Activated naive CD8-positive, alpha-beta T cell treated with anti-CD3 and anti-CD28 coated beads, Interleukin-2, amount 50 U/mL, for 24 hours (primary cell): ENCODE results near the gene GNAI3.
A peak's percentile ranks its signal among the peaks of the same experiment; 100 is the strongest.

Experiments used
- ATAC-seq: fragments of 150-1000 bp; cut with Tn5 transposase; one replicate; pipeline ENCODE4 v1.10.0; 2021
- DNase-seq: peaks from one replicate; pipeline ENCODE4 v3.0.0; 2021
- H3K27ac Mint-ChIP-seq: one replicate; pipeline ENCODE4 v1.8.0; 2021; ENCODE audit warnings: mild to moderate bottlenecking, mixed read lengths
- H3K27me3 Mint-ChIP-seq: one replicate; pipeline ENCODE4 v1.8.0; 2021; ENCODE audit warnings: mixed read lengths
- H3K36me3 Mint-ChIP-seq: one replicate; pipeline ENCODE4 v1.8.0; 2021; ENCODE audit warnings: low read depth, mixed read lengths
- H3K4me1 Mint-ChIP-seq: one replicate; pipeline ENCODE4 v1.8.0; 2021; ENCODE audit warnings: mixed read lengths
- H3K4me3 Mint-ChIP-seq: one replicate; pipeline ENCODE4 v1.8.0; 2021; ENCODE audit warnings: mild to moderate bottlenecking, moderate library complexity, mixed read lengths
- H3K9me3 Mint-ChIP-seq: one replicate; pipeline ENCODE4 v1.8.0; 2021; ENCODE audit warnings: mixed read lengths

Gene GNAI3

GRCh38 chr1:109616391-109616790 lies 68.0 kb downstream of the GNAI3 start:
- H3K27ac Mint-ChIP-seq = no peak overlapping the region
- no peaks in the 10 kb centered on the region for H3K9me3 Mint-ChIP-seq
- H3K4me3 Mint-ChIP-seq = no peak overlapping the region
- DNase-seq = no peak
- peaks cover 39% of the 10 kb centered on the region for H3K4me1 Mint-ChIP-seq
- peaks cover 2% of the 10 kb centered on the region for H3K36me3 Mint-ChIP-seq
- H3K27me3 Mint-ChIP-seq = no peaks in the 10 kb centered on the region
- no peak for ATAC-seq

- DNase-seq (no peak), ATAC-seq (peak; percentile 33)
- Mint-ChIP-seq H3K36me3 (peaks cover 6% of the 10 kb centered on the region), H3K4me3 (no peak overlapping the region), H3K27me3 (no peaks in the 10 kb centered on the region), H3K27ac (peak overlapping the region; percentile 20), H3K4me1 (peaks cover 48% of the 10 kb centered on the region), H3K9me3 (no peaks in the 10 kb centered on the region)
Observed at GRCh38 chr1:109617291-109617801, 68.9 kb downstream of the GNAI3 start.

GRCh38 chr1:109618661-109619575 lies 70.5 kb downstream of the GNAI3 start:
- DNase-seq (no peak), ATAC-seq (no peak)
- no peaks in the 10 kb centered on the region for H3K9me3 Mint-ChIP-seq

GRCh38 chr1:109619576-109620400 lies 71.4 kb downstream of the GNAI3 start, which contains the start of the genes AMPD2 and GNAT2:
Gene AMPD2, plus strand, starts transcription at chr1:109619837. Its CDS starts 1,339 bp downstream, at chr1:109621176.
Gene GNAT2, minus strand, starts transcription at chr1:109619616. Its CDS starts 6,746 bp downstream, at chr1:109612870.
- peak; percentile 33 for ATAC-seq
- Mint-ChIP-seq H3K4me3 (peak within 1 kb of the TSS; percentile 94), H3K27ac (peak within 1 kb of the TSS; percentile 98), H3K4me1 (peaks cover 70% of the 10 kb centered on the region), H3K27me3 (no peaks in the 10 kb centered on the region), H3K9me3 (no peaks in the 10 kb centered on the region), H3K36me3 (peaks cover 6% of the 10 kb centered on the region)
- peak; percentile 82 for DNase-seq

More at GRCh38 chr1:109618661-109619575, 70.5 kb downstream of the GNAI3 start:
- Mint-ChIP-seq H3K27ac (peak overlapping the region; percentile 98), H3K4me1 (peaks cover 64% of the 10 kb centered on the region), H3K27me3 (no peaks in the 10 kb centered on the region), H3K4me3 (peak overlapping the region; percentile 94), H3K36me3 (peaks cover 6% of the 10 kb centered on the region)

- Mint-ChIP-seq H3K4me3 (peak overlapping the region; percentile 94), H3K9me3 (no peaks in the 10 kb centered on the region), H3K27me3 (no peaks in the 10 kb centered on the region), H3K4me1 (peaks cover 71% of the 10 kb centered on the region), H3K36me3 (peaks cover 6% of the 10 kb centered on the region), H3K27ac (peak overlapping the region; percentile 98)
- no peak for DNase-seq
- ATAC-seq = peak; percentile 1
Observed at GRCh38 chr1:109620401-109620791, 72.0 kb downstream of the GNAI3 start.

GRCh38 chr1:109620841-109621286 lies 72.4 kb downstream of the GNAI3 start:
- DNase-seq (peak; percentile 98), ATAC-seq (peak; percentile 88)
- Mint-ChIP-seq H3K4me1 (peaks cover 69% of the 10 kb centered on the region), H3K36me3 (peaks cover 6% of the 10 kb centered on the region), H3K9me3 (no peaks in the 10 kb centered on the region), H3K27ac (peak overlapping the region; percentile 98), H3K4me3 (peak overlapping the region; percentile 94), H3K27me3 (no peaks in the 10 kb centered on the region)

- DNase-seq (no peak), ATAC-seq (no peak)
- peaks cover 6% of the 10 kb centered on the region for H3K36me3 Mint-ChIP-seq
- no peaks in the 10 kb centered on the region for H3K27me3 Mint-ChIP-seq
- peaks cover 62% of the 10 kb centered on the region for H3K4me1 Mint-ChIP-seq
- peak overlapping the region; percentile 94 for H3K4me3 Mint-ChIP-seq
- H3K9me3 Mint-ChIP-seq = no peaks in the 10 kb centered on the region
- H3K27ac Mint-ChIP-seq = peak overlapping the region; percentile 58
Observed at GRCh38 chr1:109621379-109622136, 73.1 kb downstream of the GNAI3 start.

GRCh38 chr1:109622137-109622892 lies 73.9 kb downstream of the GNAI3 start:
- H3K4me1 Mint-ChIP-seq = peaks cover 54% of the 10 kb centered on the region
- DNase-seq = no peak
- no peaks in the 10 kb centered on the region for H3K9me3 Mint-ChIP-seq
- peaks cover 6% of the 10 kb centered on the region for H3K36me3 Mint-ChIP-seq
- H3K27ac Mint-ChIP-seq = peak overlapping the region; percentile 58
- H3K27me3 Mint-ChIP-seq = no peaks in the 10 kb centered on the region
- H3K4me3 Mint-ChIP-seq = peak overlapping the region; percentile 94
- no peak for ATAC-seq

- ATAC-seq (no peak), DNase-seq (no peak)
- Mint-ChIP-seq H3K4me1 (peaks cover 49% of the 10 kb centered on the region), H3K27me3 (no peaks in the 10 kb centered on the region), H3K27ac (peak overlapping the region; percentile 58), H3K36me3 (peaks cover 12% of the 10 kb centered on the region), H3K4me3 (peak overlapping the region; percentile 94), H3K9me3 (no peaks in the 10 kb centered on the region)
Observed at GRCh38 chr1:109622895-109623294, 74.5 kb downstream of the GNAI3 start.

GRCh38 chr1:109623601-109624161 lies 75.3 kb downstream of the GNAI3 start:
- DNase-seq (no peak), ATAC-seq (no peak)
- Mint-ChIP-seq H3K4me1 (peaks cover 43% of the 10 kb centered on the region), H3K27ac (peak overlapping the region; percentile 61), H3K9me3 (no peaks in the 10 kb centered on the region), H3K36me3 (peaks cover 13% of the 10 kb centered on the region), H3K4me3 (peak overlapping the region; percentile 53), H3K27me3 (no peaks in the 10 kb centered on the region)

GRCh38 chr1:109624201-109625010 lies 76.0 kb downstream of the GNAI3 start:
- peak overlapping the region; percentile 52 for H3K27ac Mint-ChIP-seq
- H3K4me1 Mint-ChIP-seq = peaks cover 36% of the 10 kb centered on the region
- peaks cover 15% of the 10 kb centered on the region for H3K36me3 Mint-ChIP-seq
- no peak for ATAC-seq
- no peak for DNase-seq
- H3K27me3 Mint-ChIP-seq = no peaks in the 10 kb centered on the region
- H3K4me3 Mint-ChIP-seq = no peak overlapping the region
- H3K9me3 Mint-ChIP-seq = no peaks in the 10 kb centered on the region

- Mint-ChIP-seq H3K36me3 (peaks cover 20% of the 10 kb centered on the region), H3K9me3 (no peaks in the 10 kb centered on the region), H3K4me1 (peaks cover 33% of the 10 kb centered on the region), H3K4me3 (no peak overlapping the region), H3K27ac (no peak overlapping the region), H3K27me3 (no peaks in the 10 kb centered on the region)
- DNase-seq (no peak), ATAC-seq (no peak)
Observed at GRCh38 chr1:109625176-109625575, 76.8 kb downstream of the GNAI3 start.
